Pancreas (tissue), 10 donors: ENCODE data around the gene ISCA2. TPM values are rescaled to one million over a fixed set of nuclear protein-coding genes. Genes with fewer than 3 reads are reported as not detected.

ENCODE experiments used
- ATAC-seq, 4 donors: fragments of 200-7000 bp; cut with Tn5 transposase; one replicate each; pipeline versions ENCODE4 v1.8.0 to v1.9.1; 2020; ENCODE audit warnings: mild to moderate bottlenecking in 4 of 4, moderate library complexity in 4 of 4
- DNase-seq, 6 donors: peaks; one replicate each; pipeline ENCODE4 v3.0.0-alpha.2; 2020
- FAIRE-seq: peaks from 2 replicates; lab custom pipeline; 2012; peaks lifted over from hg19 to GRCh38; lab: Jason Lieb, UNC
- H3K27ac ChIP-seq, 4 donors: fragments of 200-600 bp; sonication (generic); 1 replicate in 3 of 4; 2 replicates in 1 of 4; pipeline versions ENCODE4 v1.5.0 to v1.8.0; 2020
- H3K27me3 ChIP-seq, 4 donors: fragments of 200-600 bp; one replicate each; pipeline ENCODE4 v1.8.0; 2021
- H3K36me3 ChIP-seq, 3 donors: fragments of 200-600 bp; sonication (generic) in 1 of 3; one replicate each; pipeline versions ENCODE4 v1.5.0 to v1.8.0; 2020 to 2021
- H3K4me1 ChIP-seq, 3 donors: fragments of 200-600 bp; one replicate each; pipeline ENCODE4 v1.8.0; 2021
- H3K4me3 ChIP-seq, 4 donors: fragments of 200-600 bp; sonication (generic) in 2 of 4; one replicate each; pipeline versions ENCODE4 v1.5.0 to v1.8.0; 2020 to 2021
- H3K9me3 ChIP-seq, 4 donors: fragments of 200-600 bp; one replicate each; pipeline ENCODE4 v1.8.0; 2021
- CTCF ChIP-seq, 4 donors: fragments of 200-600 bp; sonication (generic) in 3 of 4; IDR thresholded peaks; one replicate each; pipeline versions ENCODE4 v1.5.0 to v1.8.0; 2021; ENCODE audit warnings: antibody characterized with exemption in 4 of 4
- whole genome bisulfite sequencing, 2 donors: extraction: QIAGEN DNeasy Blood & Tissue Kit; methylation state at CpG; one replicate each; pipeline ENCODE4 v1.1.7; 2013; 5-methylcytosine and 5-hydroxymethylcytosine counted together
- intact Hi-C, 3 donors: fragments of 100-400 bp; cut with DNase I; formaldehyde crosslinking; loops; one replicate each; pipeline versions ENCODE4 v1.11.1 to v1.14.2; 2022
- polyA plus RNA-seq, 2 donors: library from polyadenylated mRNA; stranded (reverse); fragments of 200-250 nt; gene quantifications; one replicate each; pipeline ENCODE4 v1.2.3, GENCODE V29; 2013
- total RNA-seq, 6 donors: library from RNA; stranded (reverse); fragmentation: NEBNext Ultra II Directional in 4 of 6; extraction: Animal tissue kit (Norgen Biotek cat#: 25700) in 4 of 6; gene quantifications; one replicate each; pipeline versions ENCODE4 v1.2.1 to v1.2.4, GENCODE V29; 2021 to 2023
- donor health status: healthy with polysubstance abuse.
- donor health status: DM: no; HTN: no; CAD: no; lungs with moderate emphysema.
- donor health status: DM: no; HTN: no; CAD: no.
- donor health status: control.
- donor health status: control.
- donor health status: Bipolar disorder and iron deficiency.
- donor health status: DM: yes; HTN: yes; CAD: no.
- donor health status: DM: no; HTN: no; CAD: no.
- donor health status: DM: no; HTN: no; CAD: no.
- donor health status: DM: yes; HTN: yes; CAD: no.

ISCA2 gene
- total and polyA plus RNA-seq, 8 donors = 7.7 to 23.4 (median 10.0) TPM

GRCh38 chr14:74480046-74480445, 13.5 kb upstream of the ISCA2 start:
- no peak for FAIRE-seq
- H3K27ac ChIP-seq = no peak overlapping the region
- intact Hi-C loops = loop anchor here in 1 of 3 donors (10.0 kb wide), 1 partner anchor 115 kb away; no protein-coding TSS in a partner anchor

GRCh38 chr14:74482571-74482970, 11.0 kb upstream of the ISCA2 start:
- 75 to 95% methylated on average over 3 of the region's 3 CpGs for WGBS, 2 donors
- intact Hi-C loops = loop anchor here in 1 of 3 donors (10.0 kb wide), 1 partner anchor 118 kb away; no protein-coding TSS in a partner anchor
- TF ChIP-seq CTCF (IDR thresholded peaks at IDR 0.05) = no peak
- no peak for ATAC-seq
- no peaks in the 10 kb centered on the region for H3K9me3 ChIP-seq
- H3K27me3 ChIP-seq = no peaks in the 10 kb centered on the region
- FAIRE-seq = no peak
- H3K4me3 ChIP-seq = no peak overlapping the region
- H3K27ac ChIP-seq = no peak overlapping the region
- H3K36me3 ChIP-seq = peaks cover 0 to 24% (median 10%) of the 10 kb centered on the region in 3 donors
- DNase-seq = no peak
- H3K4me1 ChIP-seq = peaks cover 0 to 1% (median 0%) of the 10 kb centered on the region in 3 donors

More at GRCh38 chr14:74480046-74480445, 13.5 kb upstream of the ISCA2 start:
- TF ChIP-seq CTCF (IDR thresholded peaks at IDR 0.05) = no peak
- DNase-seq (no peak), ATAC-seq (no peak)
- WGBS, 2 donors = 78 to 83% methylated on average over 4 of the region's 4 CpGs
- Histone ChIP-seq H3K36me3 (peaks cover 0 to 24% (median 10%) of the 10 kb centered on the region in 3 donors), H3K9me3 (no peaks in the 10 kb centered on the region), H3K4me1 (no peaks in the 10 kb centered on the region), H3K27me3 (no peaks in the 10 kb centered on the region), H3K4me3 (no peak overlapping the region)

GRCh38 chr14:74483321-74483720, 10.2 kb upstream of the ISCA2 start:
- no peak for ATAC-seq
- Histone ChIP-seq H3K27me3 (no peaks in the 10 kb centered on the region), H3K36me3 (peaks cover 0 to 24% (median 10%) of the 10 kb centered on the region in 3 donors), H3K9me3 (no peaks in the 10 kb centered on the region), H3K27ac (no peak overlapping the region), H3K4me3 (no peak overlapping the region), H3K4me1 (peaks cover 0 to 4% (median 0%) of the 10 kb centered on the region in 3 donors)
- FAIRE-seq = no peak
- DNase-seq = no peak
- intact Hi-C loops = loop anchor here in 1 of 3 donors (10.0 kb wide), 1 partner anchor 119 kb away; no protein-coding TSS in a partner anchor
- no peak for TF ChIP-seq CTCF (IDR thresholded peaks at IDR 0.05)

DNA sequence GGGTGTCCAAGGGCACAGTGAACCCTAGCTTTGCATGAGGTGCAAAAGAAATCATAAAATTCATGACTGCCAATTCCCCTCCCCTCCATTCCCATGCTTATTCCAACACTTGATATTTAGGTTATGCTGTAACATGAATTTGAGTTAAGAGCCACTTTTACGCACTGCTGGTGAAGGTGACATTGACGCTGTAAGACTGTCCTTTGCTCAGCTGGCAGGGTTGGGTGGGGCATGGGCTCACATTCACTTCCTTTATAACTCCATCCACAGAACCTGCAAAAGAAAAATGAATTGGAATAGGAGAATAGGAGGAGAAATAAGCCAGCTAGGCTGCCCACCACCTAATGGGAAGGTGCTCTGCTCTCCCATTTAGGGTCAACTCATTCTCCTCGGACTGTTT, 7.4 kb upstream of the ISCA2 start:
- TF ChIP-seq CTCF (IDR thresholded peaks at IDR 0.05) = no peak
- no peak for DNase-seq
- intact Hi-C loops = loop anchor here in 1 of 3 donors (10.0 kb wide), 1 partner anchor 121 kb away; no protein-coding TSS in a partner anchor
- FAIRE-seq = no peak
- Histone ChIP-seq H3K4me1 (peaks cover 0 to 17% (median 8%) of the 10 kb centered on the region in 3 donors), H3K36me3 (peaks cover 0 to 10% (median 9%) of the 10 kb centered on the region in 3 donors), H3K27me3 (no peaks in the 10 kb centered on the region), H3K27ac (no peak overlapping the region), H3K9me3 (no peaks in the 10 kb centered on the region), H3K4me3 (no peak overlapping the region)
- WGBS, 2 donors = 93 to 95% methylated on average over 3 of the region's 3 CpGs
- ATAC-seq = no peak

GRCh38 chr14:74488786-74489397, 4.7 kb upstream of the ISCA2 start:
- Histone ChIP-seq H3K9me3 (no peaks in the 10 kb centered on the region), H3K36me3 (no peaks in the 10 kb centered on the region), H3K4me1 (peaks cover 0 to 17% (median 8%) of the 10 kb centered on the region in 3 donors), H3K27ac (peak overlapping the region in 1 of 4 donors; percentile 27), H3K4me3 (no peak overlapping the region), H3K27me3 (no peaks in the 10 kb centered on the region)
- TF ChIP-seq CTCF (IDR thresholded peaks at IDR 0.05) = no peak
- no peak for DNase-seq
- no peak for ATAC-seq
- no peak for FAIRE-seq
- intact Hi-C loops = loop anchor here in 1 of 3 donors (10.0 kb wide), 1 partner anchor 124 kb away; no protein-coding TSS in a partner anchor
